Spleen (tissue), 11 donors: ENCODE data around the gene BTBD2. TPM values are rescaled to one million over a fixed set of nuclear protein-coding genes. Genes with fewer than 3 reads are reported as not detected.

ENCODE experiments used
- DNase-seq: peaks from one replicate; pipeline ENCODE4 v3.0.0-alpha.2; 2020
- H3K27ac ChIP-seq, 8 donors: fragments of 200-600 bp; sonication (generic) in 7 of 8; 1 replicate in 4 of 8; 2 replicates in 4 of 8; pipeline versions ENCODE4 v1.5.0 to v1.8.0; 2016 to 2021; ENCODE audit warnings: inconsistent platforms in 4 of 8, mild to moderate bottlenecking in 4 of 8, moderate library complexity in 1 of 8
- H3K27me3 ChIP-seq, 7 donors: fragments of 200-600 bp; sonication (generic) in 6 of 7; replicated peaks in 1 of 7; 1 replicate in 4 of 7; 2 replicates in 3 of 7; pipeline versions ENCODE4 v1.5.0 to v1.8.0; 2016 to 2021; ENCODE audit warnings: inconsistent platforms in 3 of 7, mild to moderate bottlenecking in 1 of 7
- H3K36me3 ChIP-seq, 6 donors: fragments of 200-600 bp; sonication (generic) in 5 of 6; 1 replicate in 4 of 6; 2 replicates in 2 of 6; pipeline versions ENCODE4 v1.5.0 to v1.8.0; 2016 to 2021; ENCODE audit warnings: inconsistent platforms in 2 of 6
- H3K4me1 ChIP-seq, 6 donors: fragments of 200-600 bp; sonication (generic) in 5 of 6; 1 replicate in 3 of 6; 2 replicates in 3 of 6; pipeline versions ENCODE4 v1.5.0 to v1.8.0; 2016 to 2021; ENCODE audit warnings: inconsistent platforms in 3 of 6
- H3K4me3 ChIP-seq, 8 donors: fragments of 200-600 bp; sonication (generic) in 7 of 8; 1 replicate in 4 of 8; 2 replicates in 4 of 8; pipeline versions ENCODE4 v1.5.0 to v1.8.0; 2016 to 2021; ENCODE audit warnings: inconsistent platforms in 4 of 8, mild to moderate bottlenecking in 4 of 8, moderate library complexity in 2 of 8
- H3K9me3 ChIP-seq, 8 donors: fragments of 200-600 bp; sonication (generic) in 7 of 8; 1 replicate in 4 of 8; 2 replicates in 4 of 8; pipeline versions ENCODE4 v1.5.0 to v1.8.0; 2016 to 2021; ENCODE audit warnings: inconsistent platforms in 4 of 8
- CTCF ChIP-seq, 11 experiments: fragments of 200-600 bp in 7 of 11; fragments of 450-650 bp in 4 of 11; sonication (generic) in 4 of 11; IDR thresholded peaks in 8 of 11; conservative IDR thresholded peaks in 3 of 11; 1 replicate in 7 of 11; 2 replicates in 4 of 11; pipeline versions ENCODE4 v1.4.0 to v1.8.0; 2016 to 2021; ENCODE audit warnings: antibody characterized with exemption in 11 of 11, inconsistent platforms in 4 of 11, mild to moderate bottlenecking in 1 of 11
- POLR2A ChIP-seq, 3 donors: fragments of 450-650 bp; IDR thresholded peaks; one replicate each; pipeline ENCODE4 v1.5.1; 2017; ENCODE audit warnings: antibody characterized with exemption in 3 of 3, mild to moderate bottlenecking in 1 of 3
- POLR2AphosphoS5 ChIP-seq, 3 donors: sonication (generic); formaldehyde crosslinking; IDR thresholded peaks; one replicate each; pipeline ENCODE4 v1.5.1; 2017; ENCODE audit warnings: antibody characterized with exemption in 3 of 3
- WGBS, 5 donors: extraction: QIAGEN DNeasy Blood & Tissue Kit in 3 of 5; methylation state at CpG; one replicate each; pipeline versions ENCODE4 v1.1.5 to v1.1.7; 2013 to 2018; 5-methylcytosine and 5-hydroxymethylcytosine counted together
- intact Hi-C: fragments of 100-400 bp; cut with DNase I; formaldehyde crosslinking; loops from one replicate; pipeline ENCODE4 v1.15.0; 2023; ENCODE audit warnings: low total_unique reads
- polyA plus RNA-seq, 3 donors: library from polyadenylated mRNA; stranded (reverse); fragments of 200-250 nt; gene quantifications; one replicate each; pipeline ENCODE4 v1.2.1, GENCODE V29; 2013
- total RNA-seq, 7 donors: library from RNA; depleted of rRNA in 3 of 7; stranded (reverse); fragments of >200 nt in 3 of 7; fragmentation: NEBNext Ultra II Directional in 4 of 7; extraction: Animal tissue kit (Norgen Biotek cat#: 25700) in 4 of 7; gene quantifications; one replicate each; pipeline versions ENCODE4 v1.1.0 to v1.2.1, GENCODE V29; 2016 to 2021
- donor health status: healthy with polysubstance abuse.
- donor health status: DM: no; HTN: no; CAD: no; lungs with moderate emphysema.
- donor health status: DM: no; HTN: no; CAD: no.
- donor health status: Bipolar disorder and iron deficiency.
- donor health status: healthy.
- donor health status: DM: no; HTN: no; CAD: no.
- donor health status: DM: yes; HTN: yes; CAD: no.

Gene BTBD2
- total and polyA plus RNA-seq, 10 donors: 29.1 to 77.1 (median 57.1) TPM

GRCh38 chr19:2041683-2042484 lies 26.4 kb upstream of the BTBD2 start:
- 8 to 26% (median 13%) methylated on average over 29 to 77 of the region's 77 CpGs for WGBS, 5 donors
- TF ChIP-seq CTCF (IDR thresholded peaks at IDR 0.05 in 8 of 11, conservative IDR thresholded peaks at IDR 0.05 in 3 of 11) (no peak), POLR2A (IDR thresholded peaks at IDR 0.05) (peak in 1 of 3 donors; percentile 32), POLR2AphosphoS5 (IDR thresholded peaks at IDR 0.05) (peak; percentile 90 to 94 (median 94))
- peaks cover 73 to 100% (median 93%) of the 10 kb centered on the region in 6 donors for H3K4me1 ChIP-seq

GRCh38 chr19:2041433-2041682 lies 25.8 kb upstream of the BTBD2 start:
- WGBS, 5 donors: 37 to 76% (median 66%) methylated on average over 6 of the region's 6 CpGs
- H3K36me3 ChIP-seq: peaks cover 0 to 90% (median 73%) of the 10 kb centered on the region in 6 donors
- TF ChIP-seq CTCF (IDR thresholded peaks at IDR 0.05 in 8 of 11, conservative IDR thresholded peaks at IDR 0.05 in 3 of 11): no peak
- TF ChIP-seq POLR2AphosphoS5 (IDR thresholded peaks at IDR 0.05): no peak
- TF ChIP-seq POLR2A (IDR thresholded peaks at IDR 0.05): no peak
- peak overlapping the region; percentile 71 to 100 (median 96) for H3K27ac ChIP-seq
- H3K27me3 ChIP-seq: no peaks in the 10 kb centered on the region
- peak overlapping the region in 6 of 8 donors; percentile 28 to 68 (median 34) for H3K4me3 ChIP-seq
- H3K4me1 ChIP-seq: peaks cover 68 to 96% (median 87%) of the 10 kb centered on the region in 6 donors
- intact Hi-C loops: no loop called here
- no peak for DNase-seq
- H3K9me3 ChIP-seq: peaks cover 0 to under 1% (median 0%) of the 10 kb centered on the region in 8 donors

More at GRCh38 chr19:2041683-2042484, 26.4 kb upstream of the BTBD2 start:
- intact Hi-C loops: no loop called here
- peak; percentile 100 for DNase-seq
- H3K9me3 ChIP-seq: no peaks in the 10 kb centered on the region
- peak overlapping the region; percentile 83 to 100 (median 96) for H3K27ac ChIP-seq
- H3K27me3 ChIP-seq: no peaks in the 10 kb centered on the region
- H3K36me3 ChIP-seq: peaks cover 0 to 95% (median 78%) of the 10 kb centered on the region in 6 donors
- peak overlapping the region in 7 of 8 donors; percentile 17 to 68 (median 33) for H3K4me3 ChIP-seq

GRCh38 chr19:2040647-2041432 lies 25.3 kb upstream of the BTBD2 start:
- DNase-seq: peak; percentile 81
- 90 to 93% (median 92%) methylated on average over 15 to 28 of the region's 28 CpGs for WGBS, 5 donors
- intact Hi-C loops: no loop called here
- peaks cover 0 to 84% (median 68%) of the 10 kb centered on the region in 6 donors for H3K36me3 ChIP-seq
- peak; percentile 27 to 73 (median 35) for TF ChIP-seq POLR2AphosphoS5 (IDR thresholded peaks at IDR 0.05)
- TF ChIP-seq CTCF (IDR thresholded peaks at IDR 0.05 in 8 of 11, conservative IDR thresholded peaks at IDR 0.05 in 3 of 11): no peak
- H3K27me3 ChIP-seq: no peaks in the 10 kb centered on the region
- peak overlapping the region in 3 of 8 donors; percentile 28 to 68 (median 34) for H3K4me3 ChIP-seq
- H3K9me3 ChIP-seq: peaks cover 2 to 5% (median 3%) of the 10 kb centered on the region in 8 donors
- H3K4me1 ChIP-seq: peaks cover 62 to 91% (median 82%) of the 10 kb centered on the region in 6 donors
- peak overlapping the region; percentile 71 to 100 (median 96) for H3K27ac ChIP-seq
